HG02588 (cell line): ENCODE measurements around the gene BICDL1.

Source experiments
- ATAC-seq: cut with Tn5 transposase; IDR thresholded peaks from one replicate; pipeline ENCODE4 v1.9.1; 2021; ENCODE audit warnings: mild to moderate bottlenecking, moderate library complexity; ENCODE audit not compliant: unreplicated experiment

BICDL1 gene

GRCh38 chr12:120099738-120100137 is 110.7 kb downstream of the BICDL1 start:
- ATAC-seq: no peak

- ATAC-seq: no peak
These were observed 111.6 kb downstream of the BICDL1 start for GRCh38 chr12:120100630-120101029.

DNA sequence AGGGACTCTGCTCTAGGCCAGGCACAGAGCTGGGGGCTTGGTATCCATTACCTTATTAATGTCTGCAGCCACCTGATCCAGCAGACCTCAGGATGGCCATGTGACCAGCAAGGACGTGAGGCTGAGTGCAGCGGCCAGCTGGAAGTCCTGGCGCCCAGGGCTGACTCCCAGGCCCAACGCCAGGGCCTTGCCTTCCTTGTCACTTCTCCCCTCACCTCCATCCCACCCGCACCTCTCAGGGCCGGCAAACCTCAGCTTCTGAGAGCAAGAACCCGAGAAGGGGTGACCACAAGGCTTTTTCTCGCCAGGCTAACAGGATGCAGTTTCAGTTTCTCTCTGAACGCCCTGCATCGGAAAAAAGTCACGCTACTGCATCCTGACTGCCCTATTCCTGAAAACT is 112.1 kb downstream of the BICDL1 start:
- no peak for ATAC-seq

- ATAC-seq: no peak
These were observed 112.6 kb downstream of the BICDL1 start for GRCh38 chr12:120101617-120102016.

GRCh38 chr12:120102189-120103043 is 113.4 kb downstream of the BICDL1 start:
- no peak for ATAC-seq

- ATAC-seq: no peak
These were observed 114.0 kb downstream of the BICDL1 start for GRCh38 chr12:120103044-120103338.

GRCh38 chr12:120103371-120103770 is 114.3 kb downstream of the BICDL1 start:
- ATAC-seq: no peak

- ATAC-seq: no peak
These were observed 117.1 kb downstream of the BICDL1 start for GRCh38 chr12:120106151-120106550.

GRCh38 chr12:120109570-120110267 is 120.7 kb downstream of the BICDL1 start:
- ATAC-seq: no peak

- peak; percentile 52 for ATAC-seq
These were observed 121.8 kb downstream of the BICDL1 start for GRCh38 chr12:120110550-120111501.

- no peak for ATAC-seq
These were observed 126.0 kb downstream of the BICDL1 start for GRCh38 chr12:120115066-120115465.

DNA sequence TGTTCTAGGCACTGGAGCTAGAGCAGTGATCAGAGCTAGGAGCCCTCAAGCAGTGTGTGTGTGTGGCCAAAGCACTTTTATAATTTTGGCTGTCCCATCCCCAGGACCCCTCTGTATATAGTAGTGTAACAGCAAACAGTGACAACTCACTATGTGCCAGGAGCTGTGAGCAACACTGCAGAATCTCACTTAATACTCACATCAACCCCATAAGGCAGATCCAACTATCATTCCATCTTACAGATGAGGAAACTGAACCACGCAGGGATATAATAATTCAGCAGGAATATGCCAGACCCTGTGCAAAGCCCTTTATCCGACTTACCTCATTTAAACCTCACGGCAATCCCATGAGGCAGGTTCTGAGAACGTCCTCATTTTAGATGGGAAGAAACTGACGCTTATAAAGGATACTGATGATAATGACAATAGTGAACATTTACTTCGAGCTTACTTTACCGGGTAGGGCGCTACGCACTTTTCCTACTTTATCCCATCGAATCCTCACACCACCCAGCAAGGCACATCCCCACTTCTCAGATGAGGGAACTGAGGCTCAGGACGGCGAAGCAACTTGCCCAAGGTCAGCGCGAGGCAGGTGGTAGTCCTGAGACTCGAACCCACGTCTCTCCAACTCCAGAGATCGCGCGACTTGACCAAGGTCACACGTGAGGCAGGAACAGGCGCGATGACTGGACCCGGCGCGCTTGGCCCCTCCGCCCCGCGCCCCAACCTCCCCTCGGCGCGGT is 126.8 kb downstream of the BICDL1 start:
- ATAC-seq: no peak

DNA sequence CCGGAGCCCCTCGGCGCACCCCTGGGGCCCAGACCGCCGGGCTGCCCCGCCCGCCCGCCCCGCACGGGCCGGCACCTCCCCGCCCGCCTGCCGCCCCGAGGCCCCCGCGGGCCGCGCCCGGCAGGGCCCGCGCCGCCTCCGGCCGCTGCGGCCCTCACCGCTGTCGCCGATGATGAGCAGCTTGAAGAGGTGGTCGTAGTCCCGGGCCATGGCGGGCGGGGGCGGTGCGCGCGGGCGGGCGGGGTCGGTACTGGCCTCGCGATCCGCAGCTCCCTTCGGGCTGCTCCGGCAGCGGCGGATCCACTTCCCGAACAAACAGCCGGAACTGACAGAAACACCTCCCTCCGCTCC is 127.4 kb downstream of the BICDL1 start, which contains the start of gene RAB35:
Gene RAB35 (minus strand): TSS at position 313 of the 351 bp plus-strand sequence. CDS start 103 bp downstream, at position 210.
- no peak for ATAC-seq

DNA sequence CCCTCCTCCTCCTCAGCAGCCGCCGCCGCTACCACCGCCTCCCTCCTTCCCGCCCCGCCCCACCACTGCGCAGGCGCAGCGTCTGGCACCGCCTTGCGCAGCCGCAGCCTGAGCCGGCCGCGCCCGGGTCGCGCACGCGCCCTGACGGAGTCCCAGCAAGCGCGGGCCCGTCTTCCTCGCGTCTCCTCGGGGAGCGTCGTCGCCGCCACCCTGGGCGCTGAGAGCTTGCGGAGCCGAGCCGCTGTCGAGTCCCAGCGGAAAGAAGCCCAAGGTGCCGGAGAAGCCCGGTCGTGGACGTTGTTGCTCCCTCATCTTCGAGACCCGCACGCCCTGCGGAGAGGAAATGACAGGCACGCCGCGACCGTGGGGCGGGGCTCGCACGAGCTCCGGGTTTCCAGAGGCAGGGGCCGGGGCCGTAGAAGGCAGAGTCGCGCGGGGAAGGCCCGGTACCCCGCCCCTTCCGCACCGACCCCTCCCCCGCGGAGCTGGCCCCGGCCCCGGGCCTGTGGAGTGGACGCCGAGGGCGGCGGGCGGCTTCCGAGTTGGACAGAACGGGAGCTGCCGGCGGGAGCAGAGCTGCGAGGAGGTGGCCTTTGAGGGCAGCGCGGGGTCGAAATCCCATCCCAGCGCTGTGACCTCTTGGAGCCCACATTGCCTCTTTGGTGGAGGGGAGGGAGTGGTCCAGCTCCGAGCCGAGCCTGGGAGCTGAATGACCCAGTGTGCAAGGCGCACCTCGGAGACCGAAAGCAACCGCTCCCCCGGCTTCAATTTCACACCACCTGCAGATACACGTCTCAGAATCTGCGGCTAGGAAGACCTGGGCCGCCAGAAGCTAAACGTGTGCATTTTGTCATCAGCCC is 128.0 kb downstream of the BICDL1 start:
- ATAC-seq: peak; percentile 51

DNA sequence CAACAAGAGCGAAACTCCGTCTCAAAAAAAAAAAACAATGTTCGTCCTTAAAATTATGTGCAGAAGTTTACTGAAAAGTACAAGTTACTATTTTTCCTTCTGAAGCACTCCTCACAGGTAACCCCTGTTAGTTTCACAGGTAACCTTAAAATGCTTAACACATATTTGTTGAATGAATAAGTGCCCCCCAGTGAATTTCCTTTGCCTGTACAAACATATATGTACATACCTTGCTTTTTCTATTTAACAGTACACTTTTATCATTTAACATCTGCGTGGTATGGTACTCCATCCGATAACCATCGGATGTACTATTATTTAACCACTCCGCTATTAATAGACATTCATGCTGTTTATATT is 128.9 kb downstream of the BICDL1 start:
- ATAC-seq: no peak

- ATAC-seq: no peak
These were observed 129.5 kb downstream of the BICDL1 start for GRCh38 chr12:120118321-120119061.

- peak; percentile 24 for ATAC-seq
These were observed 130.4 kb downstream of the BICDL1 start for GRCh38 chr12:120119271-120119973.

DNA sequence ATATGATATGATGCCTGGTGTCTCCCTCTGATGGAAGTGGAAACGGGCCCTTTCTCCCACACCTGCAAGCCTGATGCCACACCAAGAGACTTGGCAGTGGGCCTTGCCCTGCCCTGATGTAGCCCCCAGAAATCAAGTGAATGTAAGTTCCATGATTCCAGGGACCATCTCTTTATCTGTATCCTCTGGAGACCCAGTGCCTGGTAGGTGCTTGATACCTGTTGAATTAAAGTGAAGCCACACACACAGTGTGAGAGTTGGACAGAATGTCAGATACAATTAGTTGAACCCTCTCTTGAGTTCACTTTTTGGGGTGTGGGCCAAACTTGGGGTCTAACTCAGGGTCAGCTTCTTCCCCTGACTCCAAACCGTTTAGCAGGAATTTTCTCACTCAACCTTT is 132.3 kb downstream of the BICDL1 start:
- no peak for ATAC-seq
